Measurements from ENCODE around the gene FUOM. TPM values are rescaled to one million over a fixed set of nuclear protein-coding genes. Genes with fewer than 3 reads are reported as not detected.

The FUOM gene
- total and polyA plus RNA-seq, 4 donors: 15.2 to 54.8 (median 24.9) TPM

- Histone ChIP-seq H3K9me3 (ENCODE audit: control insufficient read depth, low read length) (no peaks in the 10 kb centered on the region), H3K4me3 (ENCODE audit: low read length in 2 of 2) (no peak overlapping the region), H3K27ac (ENCODE audit: low read depth in 1 of 2, low read length in 2 of 2) (no peak overlapping the region), H3K27me3 (ENCODE audit: control insufficient read depth in 1 of 2, insufficient read depth in 2 of 2, low read length in 1 of 2) (no peaks in the 10 kb centered on the region), H3K36me3 (ENCODE audit: control insufficient read depth in 1 of 2, insufficient read depth in 2 of 2, low read length in 1 of 2) (peaks cover 0 to 2% of the 10 kb centered on the region in 2 donors), H3K4me1 (ENCODE audit: control insufficient read depth in 1 of 2, insufficient read depth in 2 of 2, low read length in 2 of 2) (no peaks in the 10 kb centered on the region)
- WGBS, 2 donors: 84% methylated on average over 17 of the region's 17 CpGs
- ATAC-seq (ENCODE audit: low FRiP score) (no peak), DNase-seq (peak in 1 of 2 donors; percentile 46)
- intact Hi-C loops (cut with DNase I): loop anchor here in 1 of 2 donors (5.0 kb wide), 1 partner anchor 70 kb away; the partner anchor contains the start of gene PAOX
Measured at GRCh38 chr10:133306941-133307379, 50.9 kb downstream of the FUOM start.

- Histone ChIP-seq H3K36me3 (ENCODE audit: control insufficient read depth in 1 of 2, insufficient read depth in 2 of 2, low read length in 1 of 2) (no peaks in the 10 kb centered on the region), H3K4me3 (ENCODE audit: low read length in 2 of 2) (no peak overlapping the region), H3K4me1 (ENCODE audit: control insufficient read depth in 1 of 2, insufficient read depth in 2 of 2, low read length in 2 of 2) (no peaks in the 10 kb centered on the region), H3K27ac (ENCODE audit: low read depth in 1 of 2, low read length in 2 of 2) (no peak overlapping the region), H3K27me3 (ENCODE audit: control insufficient read depth in 1 of 2, insufficient read depth in 2 of 2, low read length in 1 of 2) (no peaks in the 10 kb centered on the region), H3K9me3 (ENCODE audit: control insufficient read depth, low read length) (no peaks in the 10 kb centered on the region)
- ATAC-seq (ENCODE audit: low FRiP score): no peak
- intact Hi-C loops (cut with DNase I): loop anchor here in 1 of 2 donors (5.0 kb wide), 1 partner anchor 71 kb away; the partner anchor contains the start of gene PAOX
- DNase-seq: no peak
- WGBS, 2 donors: 86 to 90% methylated on average over 5 of the region's 5 CpGs
Measured at GRCh38 chr10:133306097-133306476, 51.7 kb downstream of the FUOM start.

Small RNA genes within 50 kb of the gene (microRNA-seq; reads per million reads assigned to microRNA genes)
- 0 to 0.60 reads per million in 2 donors for gene MIR3944

Other genes starting within 250 kb of the FUOM start
- under 1 TPM; 0.13 to 0.36 TPM for gene KNDC1, start 197.8 kb downstream of the FUOM start, total RNA-seq
- gene KNDC1, start 197.8 kb downstream of the FUOM start, polyA plus RNA-seq: under 1 TPM; 0.05 to 0.25 TPM
- not detected for gene UTF1, start 127.8 kb downstream of the FUOM start, total RNA-seq
- gene UTF1, start 127.8 kb downstream of the FUOM start, polyA plus RNA-seq: not detected
- gene VENTX, start 120.2 kb downstream of the FUOM start, total RNA-seq: 1 to 10 TPM; 4.0 to 7.4 TPM
- 1 to 10 TPM; 1.0 to 1.3 TPM for gene VENTX, start 120.2 kb downstream of the FUOM start, polyA plus RNA-seq
- gene ADAM8, start 81.2 kb downstream of the FUOM start, total RNA-seq: 10 to 100 TPM; 11.2 to 17.0 TPM
- 1 to 10 TPM; 1.0 to 1.3 TPM for gene ADAM8, start 81.2 kb downstream of the FUOM start, polyA plus RNA-seq
- gene TUBGCP2, start 49.1 kb downstream of the FUOM start, total RNA-seq: 10 to 100 TPM; 40.0 to 49.1 TPM
- gene TUBGCP2, start 49.1 kb downstream of the FUOM start, polyA plus RNA-seq: 100 to 1,000 TPM in 1 of 2 donors, 10 to 100 TPM in 1; 11.3 to 194 TPM
- gene ZNF511, start 49.1 kb downstream of the FUOM start, total RNA-seq: 10 to 100 TPM; 18.2 to 28.5 TPM
- 10 to 100 TPM; 35.6 to 39.6 TPM for gene ZNF511, start 49.1 kb downstream of the FUOM start, polyA plus RNA-seq
- not detected for gene CALY, start 21.1 kb downstream of the FUOM start, total RNA-seq
- gene CALY, start 21.1 kb downstream of the FUOM start, polyA plus RNA-seq: not detected
- gene PRAP1, start 10.6 kb downstream of the FUOM start, total RNA-seq: not detected
- gene PRAP1, start 10.6 kb downstream of the FUOM start, polyA plus RNA-seq: 10 to 100 TPM in 1 of 2 donors, under 1 TPM in 1; 0.49 to 51.6 TPM
- 10 to 100 TPM; 34.3 to 48.9 TPM for gene ECHS1, start 15.3 kb upstream of the FUOM start, total RNA-seq
- 10 to 100 TPM; 56.1 to 93.7 TPM for gene ECHS1, start 15.3 kb upstream of the FUOM start, polyA plus RNA-seq
- gene PAOX, start 21.2 kb upstream of the FUOM start, total RNA-seq: 1 to 10 TPM; 3.7 to 8.7 TPM
- 10 to 100 TPM in 1 of 2 donors, 1 to 10 TPM in 1; 2.1 to 11.3 TPM for gene PAOX, start 21.2 kb upstream of the FUOM start, polyA plus RNA-seq
- 10 to 100 TPM; 25.9 to 39.3 TPM for gene MTG1, start 36.1 kb upstream of the FUOM start, total RNA-seq
- 10 to 100 TPM; 13.1 to 36.1 TPM for gene MTG1, start 36.1 kb upstream of the FUOM start, polyA plus RNA-seq
- gene SPRN, start 66.6 kb upstream of the FUOM start, total RNA-seq: not detected
- gene SPRN, start 66.6 kb upstream of the FUOM start, polyA plus RNA-seq: under 1 TPM in 1 of 2 donors, not detected in 1; 0.28 TPM
- gene SCART1, start 95.9 kb upstream of the FUOM start, total RNA-seq: 1 to 10 TPM; 5.4 to 7.3 TPM
- gene SCART1, start 95.9 kb upstream of the FUOM start, polyA plus RNA-seq: 1 to 10 TPM in 1 of 2 donors, not detected in 1; 2.4 TPM
- gene CYP2E1, start 169.3 kb upstream of the FUOM start, total RNA-seq: 1 to 10 TPM; 3.4 to 4.6 TPM
- gene CYP2E1, start 169.3 kb upstream of the FUOM start, polyA plus RNA-seq: 1 to 10 TPM in 1 of 2 donors, under 1 TPM in 1; 0.63 to 6.9 TPM
- under 1 TPM; 0.39 to 0.48 TPM for gene SYCE1, start 207.6 kb upstream of the FUOM start, total RNA-seq
- 1 to 10 TPM in 1 of 2 donors, not detected in 1; 1.1 TPM for gene SYCE1, start 207.6 kb upstream of the FUOM start, polyA plus RNA-seq